Measurements from ENCODE around the gene SH3BGRL2. TPM values are rescaled to one million over a fixed set of nuclear protein-coding genes. Genes with fewer than 3 reads are reported as not detected.

The SH3BGRL2 gene
- total RNA-seq, 2 donors from 2014 or later = 95.4 to 145 TPM

- no peaks in the 10 kb centered on the region for H3K27me3 ChIP-seq
- no peak overlapping the region for H3K27ac ChIP-seq
- intact Hi-C loops (cut with DNase I) = no loop called here
- no peak for TF ChIP-seq CTCF (IDR thresholded peaks at IDR 0.05)
- H3K9ac ChIP-seq (ENCODE audit: low read depth in 2 of 2, low read length in 2 of 2) = no peak overlapping the region
- H3K4me1 ChIP-seq = peaks cover 18% of the 10 kb centered on the region
- no peaks in the 10 kb centered on the region for H3K9me3 ChIP-seq
- DNase-seq = no peak
- no peak overlapping the region for H3K4me3 ChIP-seq
- H3K36me3 ChIP-seq = no peaks in the 10 kb centered on the region
Observed at GRCh38 chr6:79604583-79605037, 26.5 kb upstream of the SH3BGRL2 start.

GRCh38 chr6:79605061-79605460 is 26.1 kb upstream of the SH3BGRL2 start:
- no peak for TF ChIP-seq CTCF (IDR thresholded peaks at IDR 0.05)
- H3K27ac ChIP-seq = no peak overlapping the region
- no peak for DNase-seq
- H3K36me3 ChIP-seq = no peaks in the 10 kb centered on the region
- H3K9me3 ChIP-seq = no peaks in the 10 kb centered on the region
- H3K4me3 ChIP-seq = no peak overlapping the region
- peaks cover 15% of the 10 kb centered on the region for H3K4me1 ChIP-seq
- intact Hi-C loops (cut with DNase I) = no loop called here
- H3K27me3 ChIP-seq = no peaks in the 10 kb centered on the region
- no peak overlapping the region for H3K9ac ChIP-seq (ENCODE audit: low read depth in 2 of 2, low read length in 2 of 2)

- no peaks in the 10 kb centered on the region for H3K27me3 ChIP-seq
- no peaks in the 10 kb centered on the region for H3K9me3 ChIP-seq
- intact Hi-C loops (cut with DNase I) = no loop called here
- H3K27ac ChIP-seq = no peak overlapping the region
- H3K36me3 ChIP-seq = no peaks in the 10 kb centered on the region
- TF ChIP-seq CTCF (IDR thresholded peaks at IDR 0.05) = no peak
- peaks cover 12% of the 10 kb centered on the region for H3K4me1 ChIP-seq
- no peak overlapping the region for H3K9ac ChIP-seq (ENCODE audit: low read depth in 2 of 2, low read length in 2 of 2)
- no peak for DNase-seq
- H3K4me3 ChIP-seq = no peak overlapping the region
Observed at GRCh38 chr6:79605968-79606764, 25.0 kb upstream of the SH3BGRL2 start.

- intact Hi-C loops (cut with DNase I) = no loop called here
- H3K4me3 ChIP-seq = no peak overlapping the region
- peak overlapping the region; percentile 65 for H3K27ac ChIP-seq
- no peak overlapping the region for H3K9ac ChIP-seq (ENCODE audit: low read depth in 2 of 2, low read length in 2 of 2)
- DNase-seq = no peak
- no peak for TF ChIP-seq CTCF (IDR thresholded peaks at IDR 0.05)
- H3K36me3 ChIP-seq = no peaks in the 10 kb centered on the region
- no peaks in the 10 kb centered on the region for H3K27me3 ChIP-seq
- H3K9me3 ChIP-seq = no peaks in the 10 kb centered on the region
- H3K4me1 ChIP-seq = peaks cover 10% of the 10 kb centered on the region
Observed at GRCh38 chr6:79607000-79607399, 24.1 kb upstream of the SH3BGRL2 start.

- Histone ChIP-seq H3K9me3 (no peaks in the 10 kb centered on the region), H3K9ac (ENCODE audit: low read depth in 2 of 2, low read length in 2 of 2) (peak overlapping the region in 1 of 2 donors; percentile 7), H3K27me3 (no peaks in the 10 kb centered on the region), H3K4me1 (peaks cover 10% of the 10 kb centered on the region), H3K36me3 (no peaks in the 10 kb centered on the region), H3K27ac (peak overlapping the region; percentile 65), H3K4me3 (no peak overlapping the region)
- DNase-seq = peak; percentile 82
- intact Hi-C loops (cut with DNase I) = no loop called here
- TF ChIP-seq CTCF (IDR thresholded peaks at IDR 0.05) = no peak
Observed at GRCh38 chr6:79608334-79609224, 22.6 kb upstream of the SH3BGRL2 start.

Measured in colonic mucosa (tissue), 4 donors.